GM12878 (cell line): Measurements from ENCODE around the gene H6PD. TPM values are rescaled to one million over a fixed set of nuclear protein-coding genes. Genes with fewer than 3 reads are reported as not detected.

Experiments used
- ATAC-seq: fragments of 200-7000 bp; cut with Tn5 transposase; 3 replicates; pipeline ENCODE4 v1.9.1; 2020; ENCODE audit warnings: mild to moderate bottlenecking, moderate library complexity
- BruUV-seq: library from RNA; stranded (reverse); fragments of 400-500 nt; replicated peaks from 2 replicates; lab custom pipeline; 2021; lab: Mats Ljungman, UMichigan
- CTCF ChIA-PET: fragments of 300-600 bp; sonication (Branson Sonifier 250); formaldehyde crosslinking; extraction: SDS; loops from one replicate; lab custom pipeline; 2021; ENCODE audit warnings: inconsistent platforms; lab: Yijun Ruan, JAX
- POLR2A ChIA-PET: fragments of 350-600 bp; formaldehyde crosslinking; extraction: SDS; loops from one replicate; lab custom pipeline; 2021; ENCODE audit warnings: inconsistent platforms; lab: Charles Lee
- RAD21 ChIA-PET: fragments of 300-600 bp; sonication (Branson Sonifier 250); formaldehyde crosslinking; loops from one replicate; lab custom pipeline; 2023; ENCODE audit warnings: antibody characterized with exemption; ENCODE audit not compliant: unreplicated experiment; lab: Charles Lee
- SMC1A ChIA-PET: fragments of 300-600 bp; sonication (Branson Sonifier 250); formaldehyde crosslinking; loops from one replicate; lab custom pipeline; 2023; ENCODE audit not compliant: unreplicated experiment, uncharacterized antibody; lab: Charles Lee
- DNase-seq: peaks from one replicate; pipeline ENCODE4 v3.0.0-alpha.2; 2011; ENCODE audit warnings: low read depth, low spot score
- FAIRE-seq: peaks from 3 replicates; lab custom pipeline; 2011; peaks lifted over from hg19 to GRCh38; lab: Jason Lieb, UNC
- H2AFZ ChIP-seq: 2 replicates; pipeline ENCODE4 v1.6.0; 2011; ENCODE audit warnings: low read depth, low read length, control low read depth; ENCODE audit not compliant: control insufficient read depth
- H3K27ac ChIP-seq: 2 replicates; pipeline ENCODE4 v1.5.1; 2011; ENCODE audit warnings: control low read depth; ENCODE audit not compliant: control insufficient read depth, insufficient read depth
- H3K27me3 ChIP-seq, 2 experiments: replicated peaks in 1 of 2; 2 replicates each; pipeline versions ENCODE4 v1.6.0 to v1.6.1; 2011; ENCODE audit warnings: low read length in 1 of 2; ENCODE audit not compliant: control insufficient read depth in 2 of 2, insufficient read depth in 2 of 2
- H3K36me3 ChIP-seq, 2 experiments: 2 replicates each; pipeline ENCODE4 v1.5.1; 2011; ENCODE audit warnings: low read length in 1 of 2; ENCODE audit not compliant: control insufficient read depth in 2 of 2, insufficient read depth in 2 of 2
- H3K4me1 ChIP-seq: 2 replicates; pipeline ENCODE4 v1.6.1; 2011; ENCODE audit warnings: mild to moderate bottlenecking, low read length, moderate library complexity, mixed read lengths; ENCODE audit not compliant: control insufficient read depth, insufficient read depth
- H3K4me2 ChIP-seq: 2 replicates; pipeline ENCODE4 v1.6.0; 2011; ENCODE audit warnings: control low read depth; ENCODE audit not compliant: control insufficient read depth, insufficient read depth
- H3K4me3 ChIP-seq: fragments of 200-600 bp; sonication (generic); 2 replicates; pipeline ENCODE4 v1.5.1; 2016
- H3K79me2 ChIP-seq: 2 replicates; pipeline ENCODE4 v1.6.0; 2011; ENCODE audit warnings: low read length; ENCODE audit not compliant: control insufficient read depth, insufficient read depth
- H3K9ac ChIP-seq: 2 replicates; pipeline ENCODE4 v1.8.0; 2011; ENCODE audit warnings: low read length, control low read depth, mixed read lengths; ENCODE audit not compliant: control insufficient read depth, insufficient read depth
- H3K9me3 ChIP-seq: replicated peaks from 3 replicates; pipeline ENCODE4 v1.5.1; 2011; ENCODE audit warnings: mild to moderate bottlenecking, low read length; ENCODE audit not compliant: control insufficient read depth, insufficient read depth
- H4K20me1 ChIP-seq: 2 replicates; pipeline ENCODE4 v1.6.0; 2011; ENCODE audit not compliant: control insufficient read depth, insufficient read depth
- CHD2 ChIP-seq: IDR thresholded peaks from 2 replicates; pipeline ENCODE4 v1.6.1; 2011; ENCODE audit warnings: low read depth, low read length, improper control_type of control experiment, borderline replicate concordance
- CHD4 ChIP-seq: fragments of 200-600 bp; sonication (generic); IDR thresholded peaks from 2 replicates; pipeline ENCODE4 v1.6.1; 2016; ENCODE audit warnings: mild to moderate bottlenecking
- GABPA ChIP-seq: IDR thresholded peaks from 2 replicates; pipeline ENCODE4 v1.6.1; 2014; ENCODE audit warnings: antibody characterized with exemption, low read depth, mild to moderate bottlenecking, inconsistent platforms
- PAX8 ChIP-seq: fragments of 450-650 bp; IDR thresholded peaks from 2 replicates; pipeline ENCODE4 v1.6.1; 2017; ENCODE audit warnings: mild to moderate bottlenecking, moderate library complexity
- SUZ12 ChIP-seq: fragments of 200-600 bp; sonication (generic); IDR thresholded peaks from one replicate; pipeline ENCODE4 v1.6.1; 2018; ENCODE audit warnings: antibody characterized with exemption, mild to moderate bottlenecking; ENCODE audit not compliant: unreplicated experiment
- WRNIP1 ChIP-seq: IDR thresholded peaks from 2 replicates; pipeline ENCODE4 v1.6.1; 2011; ENCODE audit warnings: low read depth, low read length, improper control_type of control experiment, borderline replicate concordance
- ZSCAN29 ChIP-seq: fragments of 450-650 bp; IDR thresholded peaks from 2 replicates; pipeline ENCODE4 v1.6.1; 2017; ENCODE audit warnings: mild to moderate bottlenecking, moderate library complexity
- ZZZ3 ChIP-seq: IDR thresholded peaks from 2 replicates; pipeline ENCODE4 v1.6.1; 2011; ENCODE audit warnings: low read depth; ENCODE audit not compliant: control insufficient read depth, insufficient read length
- WGBS: methylation state at CpG from one replicate; pipeline ENCODE4 v1.1.6; 2016; ENCODE audit warnings: low lambda C conversion rate; ENCODE audit not compliant: insufficient replicate concordance, insufficient coverage; ENCODE audit errors: missing lambda C conversion rate; 5-methylcytosine and 5-hydroxymethylcytosine counted together
- in situ Hi-C: fragments of 300-500 bp; cut with MboI; formaldehyde crosslinking; loops from 9 replicates; pipeline ENCODE4 v1.14.3; 2018; ENCODE audit warnings: mixed read lengths
- intact Hi-C: fragments of 100-400 bp; cut with micrococcal nuclease; formaldehyde crosslinking; loops from one replicate; pipeline ENCODE4 v1.14.2; 2022; ENCODE audit not compliant: unreplicated experiment
- polyA plus RNA-seq, 11 experiments: library from polyadenylated mRNA; depleted of rRNA in 4 of 11; unstranded in 6 of 11; stranded (reverse) in 5 of 11; fragments of >200 nt; fragmentation: Nextera tagmentation in 4 of 11; fragmentation: Illumina TruSeq in 1 of 11; extraction: Ambion mirVana in 4 of 11; extraction: Trizol in 1 of 11; gene quantifications; 1 replicate in 1 of 11; 2 replicates in 10 of 11; pipeline versions ENCODE4 v1.2.1 to v1.2.3, GENCODE V29; 2011 to 2016; ENCODE audit warnings: inconsistent platforms in 2 of 11, missing spikeins in 2 of 11, low read depth in 1 of 11
- total RNA-seq, 4 experiments: library from RNA; depleted of rRNA in 3 of 4; stranded (reverse); fragments of >200 nt in 3 of 4; fragmentation: Illumina TruSeq in 1 of 4; extraction: Trizol in 1 of 4; gene quantifications; 2 replicates each; pipeline versions ENCODE4 v1.2.1 to v1.2.3, GENCODE V29; 2013 to 2021
- TF ChIP-seq, protein P1 (sequence below): IDR thresholded peaks from 2 replicates; pipeline ENCODE4 v1.6.1; 2012; ENCODE audit warnings: low read length, inconsistent platforms
- TF ChIP-seq, protein P2 (sequence below): fragments of 450-650 bp; IDR thresholded peaks from 2 replicates; pipeline ENCODE4 v1.6.1; 2016; ENCODE audit warnings: mild to moderate bottlenecking, moderate library complexity, borderline replicate concordance

The H6PD gene
- total and polyA plus RNA-seq, 10 of the 15 experiments (the other 5 are each of a cell fraction or from before 2014, with no cell fraction given), result 1.2 to 20.7 (median 7.7) TPM

DNA sequence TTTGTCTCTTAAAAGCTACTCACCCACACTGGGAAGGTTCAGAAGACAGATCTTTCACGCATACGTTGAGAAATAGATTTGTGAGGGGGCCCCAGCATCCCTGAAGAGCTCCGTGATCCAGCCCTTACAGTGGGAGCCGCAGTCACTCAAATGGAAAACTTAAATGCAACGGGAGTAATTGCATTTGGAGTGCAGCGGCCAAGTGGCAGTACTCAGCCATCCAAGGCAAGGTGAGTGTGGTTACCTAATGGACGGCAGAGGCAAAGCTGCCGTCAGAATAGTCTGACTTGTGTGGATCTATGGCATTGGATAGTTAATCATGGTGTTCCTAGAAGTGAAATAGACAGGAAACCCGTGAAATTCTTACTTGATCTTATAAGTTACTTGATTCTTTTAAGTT, 63.3 kb downstream of the H6PD start:
- WGBS, result 36% methylated on average over 9 of the region's 9 CpGs
- no peaks in the 10 kb centered on the region for H3K36me3 ChIP-seq
- H3K27me3 ChIP-seq, result peaks cover 0 to 2% of the 10 kb centered on the region in 2 experiments; a peak in 2 of 4 replicates
- no peaks in the 10 kb centered on the region for H3K79me2 ChIP-seq
- FAIRE-seq (no peak), DNase-seq (no peak), ATAC-seq (no peak)
- H3K4me3 ChIP-seq, result no peak overlapping the region
- intact Hi-C loops (no loop called here), in situ Hi-C loops (no loop called here)
- H3K9ac ChIP-seq, result no peak overlapping the region
- SMC1A ChIA-PET, result interaction anchor here (0.6 to 1.6 kb wide), 3 partner anchors 14 to 247 kb away, joined by 3 read pairs; no protein-coding TSS in a partner anchor
- no peak overlapping the region for H3K4me2 ChIP-seq
- BruUV-seq, result no TSS peak
- no peak overlapping the region for H3K27ac ChIP-seq
- H3K4me1 ChIP-seq, result peaks cover 13% of the 10 kb centered on the region
- RAD21 ChIA-PET, result no interaction called here
- CTCF ChIA-PET, result interaction anchor here (1.3 kb wide), 1 partner anchor 8 kb away, joined by 3 read pairs; no protein-coding TSS in a partner anchor
- TF ChIP-seq, protein P1, sequence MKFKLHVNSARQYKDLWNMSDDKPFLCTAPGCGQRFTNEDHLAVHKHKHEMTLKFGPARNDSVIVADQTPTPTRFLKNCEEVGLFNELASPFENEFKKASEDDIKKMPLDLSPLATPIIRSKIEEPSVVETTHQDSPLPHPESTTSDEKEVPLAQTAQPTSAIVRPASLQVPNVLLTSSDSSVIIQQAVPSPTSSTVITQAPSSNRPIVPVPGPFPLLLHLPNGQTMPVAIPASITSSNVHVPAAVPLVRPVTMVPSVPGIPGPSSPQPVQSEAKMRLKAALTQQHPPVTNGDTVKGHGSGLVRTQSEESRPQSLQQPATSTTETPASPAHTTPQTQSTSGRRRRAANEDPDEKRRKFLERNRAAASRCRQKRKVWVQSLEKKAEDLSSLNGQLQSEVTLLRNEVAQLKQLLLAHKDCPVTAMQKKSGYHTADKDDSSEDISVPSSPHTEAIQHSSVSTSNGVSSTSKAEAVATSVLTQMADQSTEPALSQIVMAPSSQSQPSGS, result no peak
- TF ChIP-seq ZZZ3, result no peak
- TF ChIP-seq GABPA, result no peak
- TF ChIP-seq, protein P2, sequence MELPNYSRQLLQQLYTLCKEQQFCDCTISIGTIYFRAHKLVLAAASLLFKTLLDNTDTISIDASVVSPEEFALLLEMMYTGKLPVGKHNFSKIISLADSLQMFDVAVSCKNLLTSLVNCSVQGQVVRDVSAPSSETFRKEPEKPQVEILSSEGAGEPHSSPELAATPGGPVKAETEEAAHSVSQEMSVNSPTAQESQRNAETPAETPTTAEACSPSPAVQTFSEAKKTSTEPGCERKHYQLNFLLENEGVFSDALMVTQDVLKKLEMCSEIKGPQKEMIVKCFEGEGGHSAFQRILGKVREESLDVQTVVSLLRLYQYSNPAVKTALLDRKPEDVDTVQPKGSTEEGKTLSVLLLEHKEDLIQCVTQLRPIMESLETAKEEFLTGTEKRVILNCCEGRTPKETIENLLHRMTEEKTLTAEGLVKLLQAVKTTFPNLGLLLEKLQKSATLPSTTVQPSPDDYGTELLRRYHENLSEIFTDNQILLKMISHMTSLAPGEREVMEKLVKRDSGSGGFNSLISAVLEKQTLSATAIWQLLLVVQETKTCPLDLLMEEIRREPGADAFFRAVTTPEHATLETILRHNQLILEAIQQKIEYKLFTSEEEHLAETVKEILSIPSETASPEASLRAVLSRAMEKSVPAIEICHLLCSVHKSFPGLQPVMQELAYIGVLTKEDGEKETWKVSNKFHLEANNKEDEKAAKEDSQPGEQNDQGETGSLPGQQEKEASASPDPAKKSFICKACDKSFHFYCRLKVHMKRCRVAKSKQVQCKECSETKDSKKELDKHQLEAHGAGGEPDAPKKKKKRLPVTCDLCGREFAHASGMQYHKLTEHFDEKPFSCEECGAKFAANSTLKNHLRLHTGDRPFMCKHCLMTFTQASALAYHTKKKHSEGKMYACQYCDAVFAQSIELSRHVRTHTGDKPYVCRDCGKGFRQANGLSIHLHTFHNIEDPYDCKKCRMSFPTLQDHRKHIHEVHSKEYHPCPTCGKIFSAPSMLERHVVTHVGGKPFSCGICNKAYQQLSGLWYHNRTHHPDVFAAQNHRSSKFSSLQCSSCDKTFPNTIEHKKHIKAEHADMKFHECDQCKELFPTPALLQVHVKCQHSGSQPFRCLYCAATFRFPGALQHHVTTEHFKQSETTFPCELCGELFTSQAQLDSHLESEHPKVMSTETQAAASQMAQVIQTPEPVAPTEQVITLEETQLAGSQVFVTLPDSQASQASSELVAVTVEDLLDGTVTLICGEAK, result no peak
- TF ChIP-seq ZSCAN29, result no peak
- TF ChIP-seq WRNIP1, result no peak
- TF ChIP-seq CHD2, result no peak
- no peak for TF ChIP-seq PAX8
- TF ChIP-seq CHD4, result no peak
- TF ChIP-seq SUZ12, result no peak
- no peak overlapping the region for H2AFZ ChIP-seq
- no peaks in the 10 kb centered on the region for H3K9me3 ChIP-seq
- POLR2A ChIA-PET, result no interaction called here
- H4K20me1 ChIP-seq, result no peaks in the 10 kb centered on the region
